ENCODE measurements around the gene PRLR.

DNA sequence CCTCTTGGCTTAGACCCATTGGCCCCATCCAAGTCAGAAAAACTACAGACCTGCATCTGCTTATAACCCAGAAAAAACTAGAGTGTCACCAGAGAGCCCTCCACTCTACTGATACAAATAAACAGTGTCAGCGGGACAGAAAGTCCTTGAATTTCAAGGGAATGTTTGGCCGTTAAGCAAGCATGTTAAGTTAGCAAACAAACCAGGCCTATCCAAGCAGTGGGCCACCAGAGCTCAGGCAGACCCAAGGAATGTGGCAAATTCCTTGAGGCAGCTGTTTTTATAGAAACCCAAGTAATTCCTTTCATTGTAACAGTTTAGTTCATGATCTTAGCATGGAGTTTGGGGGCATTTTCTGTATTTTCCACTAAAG lies 70.9 kb downstream of the PRLR start:
- TF ChIP-seq RARB (CRISPR knock-in tag; IDR thresholded peaks at IDR 0.05), result no peak
- TF ChIP-seq OSR1 (CRISPR knock-in tag; IDR thresholded peaks at IDR 0.05), result no peak
- TF ChIP-seq PATZ1 (CRISPR knock-in tag; IDR thresholded peaks at IDR 0.05; ENCODE audit: borderline replicate concordance), result no peak
- no peak for TF ChIP-seq TSHZ2 (CRISPR knock-in tag; IDR thresholded peaks at IDR 0.05)

Measured in SK-N-SH treated with all-trans-retinoic acid at 6 μM for 48 hours (cell line).